H9 (cell line): ENCODE results near the gene MAST4. TPM values are rescaled to one million over a fixed set of nuclear protein-coding genes. Genes with fewer than 3 reads are reported as not detected.

Experiments
- DNase-seq: peaks from one replicate; pipeline ENCODE4 v3.0.0-alpha.2; 2017
- H2AFZ ChIP-seq: one replicate; pipeline ENCODE4 v1.6.1; 2013; ENCODE audit warnings: mild to moderate bottlenecking, low read length, control low read depth, moderate library complexity
- H2AK5ac ChIP-seq: 2 replicates; pipeline ENCODE4 v1.6.1; 2013; ENCODE audit warnings: low read length, control low read depth, mixed read lengths; ENCODE audit not compliant: insufficient read length
- H2BK120ac ChIP-seq: one replicate; pipeline ENCODE4 v1.6.1; 2013; ENCODE audit warnings: low read depth, mild to moderate bottlenecking, low read length, control low read depth, inconsistent platforms; ENCODE audit not compliant: poor library complexity, severe bottlenecking
- H2BK12ac ChIP-seq: 2 replicates; pipeline ENCODE4 v1.6.1; 2013; ENCODE audit warnings: low read length, control low read depth, mixed read lengths, low read depth; ENCODE audit not compliant: insufficient read length
- H2BK15ac ChIP-seq: 2 replicates; pipeline ENCODE4 v1.6.1; 2013; ENCODE audit warnings: low read depth, low read length, control low read depth
- H2BK20ac ChIP-seq: one replicate; pipeline ENCODE4 v1.6.1; 2013; ENCODE audit warnings: low read depth, mild to moderate bottlenecking, low read length, control low read depth, inconsistent platforms; ENCODE audit not compliant: poor library complexity, severe bottlenecking
- H2BK5ac ChIP-seq: 2 replicates; pipeline ENCODE4 v1.6.1; 2013; ENCODE audit warnings: low read length, control low read depth, mixed read lengths; ENCODE audit not compliant: insufficient read length
- H3K14ac ChIP-seq: 2 replicates; pipeline ENCODE4 v1.6.1; 2013; ENCODE audit warnings: low read length, control low read depth; ENCODE audit not compliant: insufficient read depth
- H3K18ac ChIP-seq: 2 replicates; pipeline ENCODE4 v1.6.1; 2013; ENCODE audit warnings: low read depth, mild to moderate bottlenecking, mixed read lengths, low read length, control low read depth; ENCODE audit not compliant: insufficient read length
- H3K23ac ChIP-seq: 2 replicates; pipeline ENCODE4 v1.6.1; 2013; ENCODE audit warnings: low read length, control low read depth, mixed read lengths, low read depth; ENCODE audit not compliant: insufficient read length
- H3K23me2 ChIP-seq: 2 replicates; pipeline ENCODE4 v1.6.1; 2013; ENCODE audit warnings: low read depth, mild to moderate bottlenecking, mixed read lengths, low read length, control low read depth; ENCODE audit not compliant: insufficient read length, poor library complexity, severe bottlenecking
- H3K27ac ChIP-seq: 2 replicates; pipeline ENCODE4 v1.5.1; 2013; ENCODE audit warnings: low read length, control low read depth, mixed read lengths, low read depth; ENCODE audit not compliant: insufficient read length
- H3K27me3 ChIP-seq: 2 replicates; pipeline ENCODE4 v1.6.1; 2013; ENCODE audit warnings: low read length, control low read depth, inconsistent platforms; ENCODE audit not compliant: insufficient read depth
- H3K4ac ChIP-seq: 2 replicates; pipeline ENCODE4 v1.6.1; 2013; ENCODE audit warnings: low read depth, mild to moderate bottlenecking, control low read depth, inconsistent platforms, low read length, moderate library complexity
- H3K4me1 ChIP-seq: 2 replicates; pipeline ENCODE4 v1.6.1; 2013; ENCODE audit warnings: low read length, control low read depth, inconsistent platforms; ENCODE audit not compliant: insufficient read depth
- H3K4me2 ChIP-seq: 2 replicates; pipeline ENCODE4 v1.6.1; 2013; ENCODE audit warnings: low read length, control low read depth, mixed read lengths; ENCODE audit not compliant: insufficient read length, insufficient read depth
- H3K56ac ChIP-seq: 2 replicates; pipeline ENCODE4 v1.6.1; 2013; ENCODE audit warnings: low read depth, mild to moderate bottlenecking, mixed read lengths, low read length, control low read depth; ENCODE audit not compliant: insufficient read length
- H3K79me1 ChIP-seq: 2 replicates; pipeline ENCODE4 v1.6.1; 2013; ENCODE audit warnings: low read depth, mild to moderate bottlenecking, moderate library complexity, low read length, control low read depth, inconsistent platforms; ENCODE audit not compliant: insufficient read depth, poor library complexity, severe bottlenecking
- H3K79me2 ChIP-seq: 2 replicates; pipeline ENCODE4 v1.6.1; 2013; ENCODE audit warnings: low read length, control low read depth, inconsistent platforms; ENCODE audit not compliant: insufficient read depth
- H3K9ac ChIP-seq: 2 replicates; pipeline ENCODE4 v1.6.1; 2013; ENCODE audit warnings: low read length, control low read depth, mixed read lengths; ENCODE audit not compliant: insufficient read length; ENCODE audit errors: extremely low read depth
- H3K9me3 ChIP-seq: one replicate; pipeline ENCODE4 v1.6.1; 2013; ENCODE audit warnings: low read depth, low read length, inconsistent platforms; ENCODE audit not compliant: control insufficient read depth
- H3T11ph ChIP-seq: one replicate; pipeline ENCODE4 v1.6.1; 2013; ENCODE audit warnings: mild to moderate bottlenecking, low read length, control low read depth, inconsistent platforms
- H4K20me1 ChIP-seq: one replicate; pipeline ENCODE4 v1.6.1; 2013; ENCODE audit not compliant: control insufficient read depth, insufficient read length, insufficient read depth
- H4K5ac ChIP-seq: 2 replicates; pipeline ENCODE4 v1.6.1; 2013; ENCODE audit warnings: low read depth, mild to moderate bottlenecking, mixed read lengths, low read length, control low read depth; ENCODE audit not compliant: insufficient read length
- H4K8ac ChIP-seq: replicated peaks from 2 replicates; pipeline ENCODE4 v1.6.1; 2013; ENCODE audit warnings: low read length, control low read depth, mixed read lengths, low read depth; ENCODE audit not compliant: insufficient read length
- H4K91ac ChIP-seq: 2 replicates; pipeline ENCODE4 v1.6.1; 2013; ENCODE audit warnings: low read depth, mild to moderate bottlenecking, moderate library complexity, mixed read lengths, low read length, control low read depth; ENCODE audit not compliant: insufficient read length
- H3K27ac Mint-ChIP-seq, 3 experiments: 2 replicates in 2 of 3; 3 replicates in 1 of 3; pipeline ENCODE4 v1.8.0; 2020 to 2021; ENCODE audit warnings: mixed read lengths in 3 of 3, mild to moderate bottlenecking in 1 of 3, moderate library complexity in 1 of 3
- H3K27me3 Mint-ChIP-seq: 2 replicates; pipeline ENCODE4 v1.8.0; 2021; ENCODE audit warnings: low read depth, mild to moderate bottlenecking, moderate library complexity, mixed read lengths
- H3K36me3 Mint-ChIP-seq, 3 experiments: 2 replicates in 2 of 3; 3 replicates in 1 of 3; pipeline ENCODE4 v1.8.0; 2020 to 2021; ENCODE audit warnings: low read depth in 3 of 3, mixed read lengths in 3 of 3; ENCODE audit not compliant: insufficient read depth in 1 of 3
- H3K4me1 Mint-ChIP-seq, 2 experiments: 2 replicates each; pipeline ENCODE4 v1.8.0; 2020; ENCODE audit warnings: mixed read lengths in 2 of 2
- H3K4me3 Mint-ChIP-seq, 2 experiments: 2 replicates in 1 of 2; 3 replicates in 1 of 2; pipeline ENCODE4 v1.8.0; 2020 to 2021; ENCODE audit warnings: mild to moderate bottlenecking in 2 of 2, mixed read lengths in 2 of 2, moderate library complexity in 1 of 2
- H3K9me3 Mint-ChIP-seq, 2 experiments: 2 replicates in 1 of 2; 3 replicates in 1 of 2; pipeline ENCODE4 v1.8.0; 2020; ENCODE audit warnings: mild to moderate bottlenecking in 2 of 2, mixed read lengths in 2 of 2, moderate library complexity in 1 of 2
- CTCF ChIP-seq: fragments of 200-600 bp; sonication (generic); conservative IDR thresholded peaks from 3 replicates; pipeline ENCODE4 v1.8.0; 2021; ENCODE audit warnings: antibody characterized with exemption, mild to moderate bottlenecking
- WGBS: extraction: QIAGEN DNeasy Blood & Tissue Kit; methylation state at CpG from one replicate; pipeline ENCODE4 v1.1.7; 2013; ENCODE audit warnings: missing lambda C conversion rate, low lambda C conversion rate, mixed read lengths; ENCODE audit not compliant: insufficient read length; ENCODE audit errors: extremely low coverage; 5-methylcytosine and 5-hydroxymethylcytosine counted together
- total RNA-seq: library from RNA; stranded (reverse); gene quantifications from 2 replicates; pipeline ENCODE4 v1.2.1, GENCODE V29; 2021

Gene MAST4
- total RNA-seq, 1 experiment from 2014 or later: 3.7 TPM

GRCh38 chr5:67002832-67003684 is 406.9 kb downstream of the MAST4 start:
- no CpG with 5 or more reads among the region's 6 CpGs for WGBS
- peaks cover 3% of the 10 kb centered on the region for H3K27me3 Mint-ChIP-seq
- Histone ChIP-seq H3K4me1 (no peaks in the 10 kb centered on the region; the same call in 1 of the 2 replicates), H4K91ac (no peak overlapping the region), H3K79me2 (no peaks in the 10 kb centered on the region), H3K79me1 (no peaks in the 10 kb centered on the region), H2AK5ac (no peak overlapping the region), H3K4me2 (peak overlapping the region; percentile 56), H2BK5ac (no peak overlapping the region), H2BK15ac (no peak overlapping the region), H3K27ac (no peak overlapping the region), H3K56ac (no peak overlapping the region), H3T11ph (no peak overlapping the region), H4K5ac (no peak overlapping the region), H3K23ac (no peak overlapping the region), H3K14ac (no peak overlapping the region), H3K9ac (no peak overlapping the region), H4K20me1 (no peaks in the 10 kb centered on the region), H3K23me2 (peaks cover 14% of the 10 kb centered on the region), H3K4ac (no peak overlapping the region), H2AFZ (no peak overlapping the region), H4K8ac (no peak overlapping the region), H3K9me3 (no peaks in the 10 kb centered on the region), H2BK120ac (no peak overlapping the region), H3K27me3 (no peaks in the 10 kb centered on the region), H3K18ac (no peak overlapping the region), H2BK20ac (no peak overlapping the region), H2BK12ac (no peak overlapping the region)
- H3K9me3 Mint-ChIP-seq: no peaks in the 10 kb centered on the region
- H3K4me3 Mint-ChIP-seq: peak overlapping the region; percentile 82 to 85
- H3K4me1 Mint-ChIP-seq: peaks cover 18 to 21% of the 10 kb centered on the region in 2 experiments
- no peak overlapping the region for H3K27ac Mint-ChIP-seq
- H3K36me3 Mint-ChIP-seq: no peaks in the 10 kb centered on the region
- no peak for DNase-seq
- TF ChIP-seq CTCF: no peak
